Measurements from ENCODE around the gene BRCA1. TPM values are rescaled to one million over a fixed set of nuclear protein-coding genes. Genes with fewer than 3 reads are reported as not detected.

BRCA1 gene
- total RNA-seq, 1 donor from 2014 or later, result 11.3 TPM

DNA sequence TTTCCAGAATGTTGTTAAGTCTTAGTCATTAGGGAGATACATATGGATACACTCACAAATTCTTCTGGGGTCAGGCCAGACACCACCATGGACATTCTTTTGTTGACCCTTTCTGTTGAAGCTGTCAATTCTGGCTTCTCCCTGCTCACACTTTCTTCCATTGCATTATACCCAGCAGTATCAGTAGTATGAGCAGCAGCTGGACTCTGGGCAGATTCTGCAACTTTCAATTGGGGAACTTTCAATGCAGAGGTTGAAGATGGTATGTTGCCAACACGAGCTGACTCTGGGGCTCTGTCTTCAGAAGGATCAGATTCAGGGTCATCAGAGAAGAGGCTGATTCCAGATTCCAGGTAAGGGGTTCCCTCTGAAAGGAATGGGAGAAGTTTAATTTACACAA lies 54.3 kb downstream of the BRCA1 start:
- no peaks in the 10 kb centered on the region for H3K36me3 Mint-ChIP-seq (ENCODE audit: unreplicated experiment)
- no peaks in the 10 kb centered on the region for H3K9me3 Mint-ChIP-seq (ENCODE audit: unreplicated experiment)
- no peaks in the 10 kb centered on the region for H3K27me3 Mint-ChIP-seq (ENCODE audit: unreplicated experiment)
- no peak overlapping the region for H3K27ac Mint-ChIP-seq (ENCODE audit: unreplicated experiment)
- H3K4me1 Mint-ChIP-seq (ENCODE audit: low read depth, unreplicated experiment), result peaks cover 5% of the 10 kb centered on the region
- TF ChIP-seq, protein P1, sequence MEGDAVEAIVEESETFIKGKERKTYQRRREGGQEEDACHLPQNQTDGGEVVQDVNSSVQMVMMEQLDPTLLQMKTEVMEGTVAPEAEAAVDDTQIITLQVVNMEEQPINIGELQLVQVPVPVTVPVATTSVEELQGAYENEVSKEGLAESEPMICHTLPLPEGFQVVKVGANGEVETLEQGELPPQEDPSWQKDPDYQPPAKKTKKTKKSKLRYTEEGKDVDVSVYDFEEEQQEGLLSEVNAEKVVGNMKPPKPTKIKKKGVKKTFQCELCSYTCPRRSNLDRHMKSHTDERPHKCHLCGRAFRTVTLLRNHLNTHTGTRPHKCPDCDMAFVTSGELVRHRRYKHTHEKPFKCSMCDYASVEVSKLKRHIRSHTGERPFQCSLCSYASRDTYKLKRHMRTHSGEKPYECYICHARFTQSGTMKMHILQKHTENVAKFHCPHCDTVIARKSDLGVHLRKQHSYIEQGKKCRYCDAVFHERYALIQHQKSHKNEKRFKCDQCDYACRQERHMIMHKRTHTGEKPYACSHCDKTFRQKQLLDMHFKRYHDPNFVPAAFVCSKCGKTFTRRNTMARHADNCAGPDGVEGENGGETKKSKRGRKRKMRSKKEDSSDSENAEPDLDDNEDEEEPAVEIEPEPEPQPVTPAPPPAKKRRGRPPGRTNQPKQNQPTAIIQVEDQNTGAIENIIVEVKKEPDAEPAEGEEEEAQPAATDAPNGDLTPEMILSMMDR (IDR thresholded peaks at IDR 0.05; ENCODE audit: partially characterized antibody, unreplicated experiment), result no peak
- H3K4me3 Mint-ChIP-seq (ENCODE audit: unreplicated experiment), result no peak overlapping the region
- no peak for DNase-seq

DNA sequence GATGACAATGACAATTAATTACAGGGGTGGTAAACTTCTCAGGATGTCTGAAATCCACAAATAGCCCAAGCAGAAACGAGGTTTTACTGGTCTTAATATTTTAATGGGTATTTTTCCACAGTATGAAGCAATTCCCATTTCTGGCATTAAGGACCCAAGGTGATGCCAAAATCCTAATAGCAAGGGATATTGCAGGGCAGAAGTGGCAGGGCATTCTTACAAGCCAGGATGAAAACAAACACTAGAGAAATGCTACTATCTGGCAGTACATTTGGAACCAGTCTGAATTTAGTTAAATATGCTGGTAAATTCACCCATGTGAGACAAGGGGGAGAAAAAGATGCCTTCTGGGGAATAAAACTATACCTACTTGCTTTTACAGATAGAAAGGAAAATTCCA lies 54.9 kb downstream of the BRCA1 start:
- H3K36me3 Mint-ChIP-seq (ENCODE audit: unreplicated experiment), result no peaks in the 10 kb centered on the region
- no peaks in the 10 kb centered on the region for H3K9me3 Mint-ChIP-seq (ENCODE audit: unreplicated experiment)
- TF ChIP-seq, protein P1 (IDR thresholded peaks at IDR 0.05; ENCODE audit: partially characterized antibody, unreplicated experiment), result no peak
- H3K4me3 Mint-ChIP-seq (ENCODE audit: unreplicated experiment), result no peak overlapping the region
- peaks cover 5% of the 10 kb centered on the region for H3K4me1 Mint-ChIP-seq (ENCODE audit: low read depth, unreplicated experiment)
- DNase-seq, result no peak
- no peak overlapping the region for H3K27ac Mint-ChIP-seq (ENCODE audit: unreplicated experiment)
- no peaks in the 10 kb centered on the region for H3K27me3 Mint-ChIP-seq (ENCODE audit: unreplicated experiment)

DNA sequence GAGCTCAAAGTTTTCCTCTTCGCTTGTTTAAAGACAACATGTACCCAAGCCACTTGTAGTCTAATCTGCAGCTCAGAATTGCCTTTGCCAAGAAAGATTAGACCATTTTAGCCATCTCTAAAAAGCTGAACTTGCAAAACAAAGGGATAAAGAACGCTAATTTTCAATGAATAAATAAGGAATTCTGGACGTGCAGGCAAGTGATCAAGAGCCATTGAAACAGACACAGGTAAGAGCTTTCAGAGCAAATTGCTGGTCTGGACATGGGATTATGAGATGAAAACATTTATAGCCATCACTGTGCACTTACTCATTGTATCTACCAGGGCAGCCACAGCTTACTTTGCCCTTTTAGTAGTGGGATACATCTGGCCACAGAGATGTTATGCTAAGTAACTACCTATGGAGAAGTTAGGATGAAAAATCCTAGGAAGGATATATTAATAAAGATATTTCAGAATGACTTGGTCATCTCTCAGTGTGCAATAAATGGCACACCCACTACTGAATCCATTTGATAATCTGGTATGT lies 55.7 kb downstream of the BRCA1 start:
- no peak for DNase-seq
- TF ChIP-seq, protein P1 (IDR thresholded peaks at IDR 0.05; ENCODE audit: partially characterized antibody, unreplicated experiment), result no peak
- Mint-ChIP-seq H3K27me3 (ENCODE audit: unreplicated experiment) (no peaks in the 10 kb centered on the region), H3K27ac (ENCODE audit: unreplicated experiment) (no peak overlapping the region), H3K4me3 (ENCODE audit: unreplicated experiment) (no peak overlapping the region), H3K4me1 (ENCODE audit: low read depth, unreplicated experiment) (peaks cover 5% of the 10 kb centered on the region), H3K36me3 (ENCODE audit: unreplicated experiment) (no peaks in the 10 kb centered on the region), H3K9me3 (ENCODE audit: unreplicated experiment) (no peaks in the 10 kb centered on the region)

DNA sequence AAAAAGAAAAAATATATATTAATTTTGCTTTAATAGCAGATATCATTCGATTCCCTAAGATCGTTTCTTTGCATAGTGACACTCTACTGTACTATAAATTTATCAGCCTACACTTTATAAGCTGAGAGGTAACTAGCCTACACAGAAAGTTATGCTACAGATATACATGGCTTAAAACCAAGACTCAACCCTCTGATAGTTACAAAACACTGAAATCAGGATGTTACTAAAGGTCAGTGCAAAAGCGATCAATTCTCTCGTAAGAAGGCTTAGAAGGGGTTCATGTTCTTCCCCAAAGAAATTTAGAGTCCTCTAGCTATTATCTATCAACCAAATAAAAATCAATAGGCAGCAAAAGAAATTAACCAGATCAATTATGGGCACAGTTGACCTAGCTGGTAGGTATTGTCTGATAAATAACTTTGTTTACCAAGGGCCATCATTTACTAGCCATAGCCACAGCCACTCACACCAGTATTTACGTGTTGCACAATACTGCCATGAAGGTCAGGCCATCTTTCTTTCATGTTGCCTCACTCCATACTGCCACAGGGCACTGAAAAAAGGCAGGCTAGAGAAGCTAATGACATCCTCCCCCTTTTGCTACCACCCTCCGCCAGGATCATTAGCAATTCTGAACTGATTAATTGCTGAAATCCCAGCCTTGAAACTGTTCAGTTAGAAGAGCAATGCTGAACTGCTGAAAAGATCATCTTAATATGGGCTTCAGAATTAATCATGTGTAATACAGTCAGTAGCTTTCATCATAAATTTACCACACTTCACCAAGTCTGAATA lies 56.4 kb downstream of the BRCA1 start:
- Mint-ChIP-seq H3K27ac (ENCODE audit: unreplicated experiment) (no peak overlapping the region), H3K27me3 (ENCODE audit: unreplicated experiment) (no peaks in the 10 kb centered on the region), H3K9me3 (ENCODE audit: unreplicated experiment) (no peaks in the 10 kb centered on the region), H3K4me1 (ENCODE audit: low read depth, unreplicated experiment) (peaks cover 7% of the 10 kb centered on the region), H3K4me3 (ENCODE audit: unreplicated experiment) (no peak overlapping the region), H3K36me3 (ENCODE audit: unreplicated experiment) (no peaks in the 10 kb centered on the region)
- no peak for DNase-seq
- TF ChIP-seq, protein P1 (IDR thresholded peaks at IDR 0.05; ENCODE audit: partially characterized antibody, unreplicated experiment), result no peak

GRCh38 chr17:43062984-43063638 lies 62.1 kb downstream of the BRCA1 start:
- TF ChIP-seq, protein P1 (IDR thresholded peaks at IDR 0.05; ENCODE audit: partially characterized antibody, unreplicated experiment), result no peak
- Mint-ChIP-seq H3K4me3 (ENCODE audit: unreplicated experiment) (no peak overlapping the region), H3K27me3 (ENCODE audit: unreplicated experiment) (peaks cover 2% of the 10 kb centered on the region), H3K27ac (ENCODE audit: unreplicated experiment) (no peak overlapping the region), H3K9me3 (ENCODE audit: unreplicated experiment) (peaks cover 2% of the 10 kb centered on the region), H3K4me1 (ENCODE audit: low read depth, unreplicated experiment) (peaks cover 3% of the 10 kb centered on the region), H3K36me3 (ENCODE audit: unreplicated experiment) (no peaks in the 10 kb centered on the region)
- no peak for DNase-seq

Measured in glutamatergic neuron (in vitro differentiated cells).